IMR-90 (cell line): ENCODE measurements around the gene ZNF362. TPM values are rescaled to one million over a fixed set of nuclear protein-coding genes. Genes with fewer than 3 reads are reported as not detected.

ENCODE experiments used
- ATAC-seq: fragments of 200-7000 bp; cut with Tn5 transposase; 2 replicates; pipeline ENCODE4 v1.9.1; 2020; ENCODE audit warnings: low read depth, mild to moderate bottlenecking, moderate library complexity
- BruUV-seq: library from RNA; stranded (reverse); fragments of 400-500 nt; replicated peaks from 2 replicates; lab custom pipeline; 2021; lab: Mats Ljungman, UMichigan
- CTCF ChIA-PET: fragments of 300-600 bp; formaldehyde crosslinking; extraction: SDS; loops from one replicate; lab custom pipeline; 2021; ENCODE audit warnings: antibody characterized with exemption; lab: Yijun Ruan, JAX
- POLR2A ChIA-PET: fragments of 300-600 bp; sonication (Branson Sonifier 250); formaldehyde crosslinking; loops from one replicate; lab custom pipeline; 2022; ENCODE audit warnings: antibody characterized with exemption; ENCODE audit not compliant: unreplicated experiment; lab: Charles Lee
- DNase-seq: peaks from one replicate; pipeline ENCODE4 v3.0.0; 2013
- H2AFZ ChIP-seq: replicated peaks from 2 replicates; pipeline ENCODE3; 2013; ENCODE audit warnings: low read length, mild to moderate bottlenecking; ENCODE audit not compliant: poor library complexity
- H2AK5ac ChIP-seq: 2 replicates; pipeline ENCODE4 v1.6.1; 2013; ENCODE audit warnings: low read depth, low read length, inconsistent platforms
- H2AK9ac ChIP-seq: replicated peaks from 2 replicates; pipeline ENCODE3; 2013; ENCODE audit warnings: mild to moderate bottlenecking, low read depth, low read length, moderate library complexity; ENCODE audit not compliant: poor library complexity
- H2BK120ac ChIP-seq: 2 replicates; pipeline ENCODE4 v1.6.1; 2013; ENCODE audit warnings: low read depth, low read length, inconsistent platforms
- H2BK15ac ChIP-seq: 3 replicates; pipeline ENCODE4 v1.6.1; 2013; ENCODE audit warnings: low read depth, low read length, inconsistent platforms
- H2BK20ac ChIP-seq: 2 replicates; pipeline ENCODE4 v1.6.1; 2013; ENCODE audit warnings: low read depth, mild to moderate bottlenecking, inconsistent platforms, low read length, moderate library complexity
- H2BK5ac ChIP-seq: 2 replicates; pipeline ENCODE4 v1.6.1; 2013; ENCODE audit warnings: mild to moderate bottlenecking, low read depth, low read length, inconsistent platforms; ENCODE audit not compliant: poor library complexity, severe bottlenecking
- H3K14ac ChIP-seq: replicated peaks from 2 replicates; pipeline ENCODE4 v1.6.1; 2013; ENCODE audit warnings: low read depth, low read length, inconsistent platforms
- H3K18ac ChIP-seq: 2 replicates; pipeline ENCODE4 v1.6.1; 2013; ENCODE audit warnings: low read depth, low read length, control low read depth
- H3K23ac ChIP-seq: 2 replicates; pipeline ENCODE4 v1.6.1; 2013; ENCODE audit warnings: low read depth, low read length, inconsistent platforms
- H3K27ac ChIP-seq: 2 replicates; pipeline ENCODE4 v1.5.1; 2013; ENCODE audit warnings: mild to moderate bottlenecking, control low read depth, low read length; ENCODE audit not compliant: insufficient read depth
- H3K27me3 ChIP-seq: 2 replicates; pipeline ENCODE4 v1.6.1; 2013; ENCODE audit warnings: low read length; ENCODE audit not compliant: control insufficient read depth, insufficient read depth
- H3K36me3 ChIP-seq: 2 replicates; pipeline ENCODE4 v1.6.1; 2013; ENCODE audit warnings: low read length, mixed read lengths; ENCODE audit not compliant: control insufficient read depth, insufficient read depth
- H3K4ac ChIP-seq: 2 replicates; pipeline ENCODE4 v1.6.1; 2013; ENCODE audit warnings: low read depth, low read length, inconsistent platforms
- H3K4me1 ChIP-seq: 2 replicates; pipeline ENCODE4 v1.6.1; 2013; ENCODE audit warnings: low read length, mixed read lengths; ENCODE audit not compliant: control insufficient read depth, insufficient read depth
- H3K4me2 ChIP-seq: 2 replicates; pipeline ENCODE4 v1.6.1; 2013; ENCODE audit warnings: low read depth, mild to moderate bottlenecking, control low read depth, low read length, moderate library complexity
- H3K4me3 ChIP-seq: 2 replicates; pipeline ENCODE4 v1.5.1; 2013; ENCODE audit warnings: low read depth, mild to moderate bottlenecking, control low read depth, low read length, moderate library complexity; ENCODE audit not compliant: insufficient read depth
- H3K56ac ChIP-seq: 2 replicates; pipeline ENCODE4 v1.6.1; 2013; ENCODE audit warnings: low read length, inconsistent platforms; ENCODE audit not compliant: insufficient read depth; ENCODE audit errors: extremely low read depth
- H3K79me1 ChIP-seq, 2 experiments: 2 replicates each; pipeline ENCODE4 v1.6.1; 2013; ENCODE audit warnings: low read length in 2 of 2, inconsistent platforms in 1 of 2, low read depth in 1 of 2
- H3K9ac ChIP-seq: 2 replicates; pipeline ENCODE4 v1.6.1; 2013; ENCODE audit warnings: low read depth, low read length, control low read depth
- H3K9me1 ChIP-seq: 2 replicates; pipeline ENCODE4 v1.6.1; 2013; ENCODE audit warnings: low read length, inconsistent platforms; ENCODE audit not compliant: insufficient read depth
- H3K9me3 ChIP-seq: 2 replicates; pipeline ENCODE4 v1.6.1; 2013; ENCODE audit warnings: low read length; ENCODE audit not compliant: control insufficient read depth, insufficient read depth
- H4K20me1 ChIP-seq: 2 replicates; pipeline ENCODE4 v1.6.1; 2013; ENCODE audit warnings: low read length, inconsistent platforms; ENCODE audit not compliant: insufficient read depth
- H4K5ac ChIP-seq: 2 replicates; pipeline ENCODE4 v1.6.1; 2013; ENCODE audit warnings: mild to moderate bottlenecking, low read depth, low read length, control low read depth
- H4K8ac ChIP-seq, 2 experiments: 2 replicates each; pipeline ENCODE4 v1.6.1; 2013; ENCODE audit warnings: low read depth in 2 of 2, low read length in 2 of 2, control low read depth in 1 of 2, inconsistent platforms in 1 of 2
- H4K91ac ChIP-seq: 2 replicates; pipeline ENCODE4 v1.6.1; 2013; ENCODE audit warnings: low read depth, low read length, inconsistent platforms; ENCODE audit not compliant: insufficient read depth
- BHLHE40 ChIP-seq: fragments of 150-350 bp; IDR thresholded peaks from 2 replicates; pipeline ENCODE4 v1.6.1; 2016; ENCODE audit warnings: mild to moderate bottlenecking, low read depth, low read length
- FOS ChIP-seq: fragments of 150-350 bp; IDR thresholded peaks from 2 replicates; pipeline ENCODE4 v1.6.1; 2016; ENCODE audit warnings: low read depth, low read length
- NFE2L2 ChIP-seq: fragments of 150-350 bp; IDR thresholded peaks from 2 replicates; pipeline ENCODE4 v1.6.1; 2016; ENCODE audit warnings: low read depth, mild to moderate bottlenecking, low read length
- WGBS, 2 experiments: methylation state at CpG; one replicate each; pipeline versions ENCODE4 v1.1.5 to v1.1.7; 2013; ENCODE audit warnings: missing lambda C conversion rate in 2 of 2; ENCODE audit not compliant: insufficient read length in 1 of 2; ENCODE audit errors: extremely low coverage in 2 of 2; 5-methylcytosine and 5-hydroxymethylcytosine counted together
- dilution Hi-C: fragments of 300-500 bp; cut with HindIII; formaldehyde crosslinking; loops from one replicate; pipeline ENCODE4 v1.14.3; 2018; ENCODE audit warnings: low sequenced_read_pairs; ENCODE audit not compliant: unreplicated experiment
- in situ Hi-C: fragments of 300-500 bp; cut with MboI; formaldehyde crosslinking; loops from 3 replicates; pipeline ENCODE4 v1.14.3; 2019; ENCODE audit warnings: low sequenced_read_pairs, inconsistent platforms, mixed read lengths
- intact Hi-C: fragments of 100-400 bp; cut with micrococcal nuclease; formaldehyde crosslinking; loops from 2 replicates; pipeline ENCODE4 v1.10.0; 2022
- polyA plus RNA-seq, 3 experiments: library from polyadenylated mRNA; depleted of rRNA; stranded (reverse); fragments of >200 nt; gene quantifications; 2 replicates each; pipeline ENCODE4 v1.2.3, GENCODE V29; 2012; ENCODE audit warnings: low replicate concordance in 1 of 3
- total RNA-seq: library from RNA; depleted of rRNA; stranded (reverse); fragments of >200 nt; gene quantifications from 2 replicates; pipeline ENCODE4 v1.2.3, GENCODE V29; 2012
- TF ChIP-seq, protein P1 (sequence below): conservative IDR thresholded peaks from 2 replicates; pipeline ENCODE4 v1.5.1; 2012; ENCODE audit warnings: mild to moderate bottlenecking, low read depth, low read length, improper control_type of control experiment
- TF ChIP-seq, protein P2 (sequence below): fragments of 150-350 bp; IDR thresholded peaks from 2 replicates; pipeline ENCODE4 v1.6.1; 2016; ENCODE audit warnings: low read depth, mild to moderate bottlenecking, low read length, moderate library complexity, borderline replicate concordance

ZNF362 gene
- total and polyA plus RNA-seq, 2 of the 4 experiments (the other 2 are of a cell fraction), result 5.7 to 12.9 TPM

DNA sequence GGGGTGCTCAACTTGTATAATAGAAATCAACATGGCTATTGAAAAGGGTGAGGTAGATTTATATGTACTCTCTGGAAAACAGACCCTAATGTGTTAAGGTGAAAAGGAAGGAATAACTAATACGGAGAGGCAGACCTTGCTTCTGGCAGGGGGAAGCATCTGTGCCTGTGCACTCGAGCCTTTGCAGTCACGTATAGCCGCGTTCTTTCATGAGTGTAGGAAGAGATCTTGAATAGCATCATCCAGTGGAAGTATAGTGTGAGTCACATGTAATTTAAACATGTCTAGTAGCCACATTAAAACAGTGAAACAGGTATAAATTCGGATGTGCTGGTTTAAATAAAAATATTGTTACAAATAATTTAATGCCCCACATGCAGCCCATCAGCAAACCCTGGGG lies 61.7 kb downstream of the ZNF362 start:
- Histone ChIP-seq H3K23ac (no peak overlapping the region), H3K27ac (no peak overlapping the region), H2BK15ac (no peak overlapping the region), H3K27me3 (no peaks in the 10 kb centered on the region), H4K8ac (no peak overlapping the region), H3K36me3 (peaks cover 13% of the 10 kb centered on the region), H3K4me1 (peaks cover 9% of the 10 kb centered on the region), H3K9ac (no peak overlapping the region), H2AK5ac (no peak overlapping the region), H3K9me3 (no peaks in the 10 kb centered on the region), H2BK120ac (no peak overlapping the region), H3K9me1 (peaks cover 16% of the 10 kb centered on the region; the same call in 1 of the 2 replicates), H3K79me1 (peaks cover 2 to 3% of the 10 kb centered on the region in 2 experiments; a peak in 2 of 4 replicates), H2AFZ (no peak overlapping the region), H3K4me2 (peak overlapping the region; percentile 28; the same call in 1 of the 2 replicates), H2AK9ac (no peak overlapping the region), H4K5ac (no peak overlapping the region), H3K56ac (no peak overlapping the region; the same call in 1 of the 2 replicates), H3K14ac (no peak overlapping the region), H2BK5ac (no peak overlapping the region), H3K4ac (peak overlapping the region; percentile 26; the same call in 1 of the 2 replicates), H2BK20ac (no peak overlapping the region), H4K20me1 (peaks cover 14% of the 10 kb centered on the region; the same call in 1 of the 2 replicates), H3K4me3 (no peak overlapping the region), H4K91ac (no peak overlapping the region), H3K18ac (no peak overlapping the region)
- BruUV-seq, result no TSS peak
- DNase-seq (peak; percentile 73), ATAC-seq (peak; percentile 43)
- in situ Hi-C loops, result no loop called here
- WGBS, 2 experiments, result no CpG with 5 or more reads among the region's 6 CpGs
- dilution Hi-C loops, result no loop called here
- CTCF ChIA-PET, result no interaction called here
- intact Hi-C loops, result no loop called here
- TF ChIP-seq BHLHE40, result peak; percentile 24; the same call in 1 of the 2 replicates
- peak; percentile 31; the same call in 1 of the 2 replicates for TF ChIP-seq FOS
- TF ChIP-seq, protein P1, sequence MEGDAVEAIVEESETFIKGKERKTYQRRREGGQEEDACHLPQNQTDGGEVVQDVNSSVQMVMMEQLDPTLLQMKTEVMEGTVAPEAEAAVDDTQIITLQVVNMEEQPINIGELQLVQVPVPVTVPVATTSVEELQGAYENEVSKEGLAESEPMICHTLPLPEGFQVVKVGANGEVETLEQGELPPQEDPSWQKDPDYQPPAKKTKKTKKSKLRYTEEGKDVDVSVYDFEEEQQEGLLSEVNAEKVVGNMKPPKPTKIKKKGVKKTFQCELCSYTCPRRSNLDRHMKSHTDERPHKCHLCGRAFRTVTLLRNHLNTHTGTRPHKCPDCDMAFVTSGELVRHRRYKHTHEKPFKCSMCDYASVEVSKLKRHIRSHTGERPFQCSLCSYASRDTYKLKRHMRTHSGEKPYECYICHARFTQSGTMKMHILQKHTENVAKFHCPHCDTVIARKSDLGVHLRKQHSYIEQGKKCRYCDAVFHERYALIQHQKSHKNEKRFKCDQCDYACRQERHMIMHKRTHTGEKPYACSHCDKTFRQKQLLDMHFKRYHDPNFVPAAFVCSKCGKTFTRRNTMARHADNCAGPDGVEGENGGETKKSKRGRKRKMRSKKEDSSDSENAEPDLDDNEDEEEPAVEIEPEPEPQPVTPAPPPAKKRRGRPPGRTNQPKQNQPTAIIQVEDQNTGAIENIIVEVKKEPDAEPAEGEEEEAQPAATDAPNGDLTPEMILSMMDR, result no peak
- TF ChIP-seq, protein P2, sequence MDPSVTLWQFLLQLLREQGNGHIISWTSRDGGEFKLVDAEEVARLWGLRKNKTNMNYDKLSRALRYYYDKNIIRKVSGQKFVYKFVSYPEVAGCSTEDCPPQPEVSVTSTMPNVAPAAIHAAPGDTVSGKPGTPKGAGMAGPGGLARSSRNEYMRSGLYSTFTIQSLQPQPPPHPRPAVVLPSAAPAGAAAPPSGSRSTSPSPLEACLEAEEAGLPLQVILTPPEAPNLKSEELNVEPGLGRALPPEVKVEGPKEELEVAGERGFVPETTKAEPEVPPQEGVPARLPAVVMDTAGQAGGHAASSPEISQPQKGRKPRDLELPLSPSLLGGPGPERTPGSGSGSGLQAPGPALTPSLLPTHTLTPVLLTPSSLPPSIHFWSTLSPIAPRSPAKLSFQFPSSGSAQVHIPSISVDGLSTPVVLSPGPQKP, result no peak
- TF ChIP-seq NFE2L2, result no peak
- POLR2A ChIA-PET, result no interaction called here
